Measurements from ENCODE around the gene INTS15.

The INTS15 gene

DNA sequence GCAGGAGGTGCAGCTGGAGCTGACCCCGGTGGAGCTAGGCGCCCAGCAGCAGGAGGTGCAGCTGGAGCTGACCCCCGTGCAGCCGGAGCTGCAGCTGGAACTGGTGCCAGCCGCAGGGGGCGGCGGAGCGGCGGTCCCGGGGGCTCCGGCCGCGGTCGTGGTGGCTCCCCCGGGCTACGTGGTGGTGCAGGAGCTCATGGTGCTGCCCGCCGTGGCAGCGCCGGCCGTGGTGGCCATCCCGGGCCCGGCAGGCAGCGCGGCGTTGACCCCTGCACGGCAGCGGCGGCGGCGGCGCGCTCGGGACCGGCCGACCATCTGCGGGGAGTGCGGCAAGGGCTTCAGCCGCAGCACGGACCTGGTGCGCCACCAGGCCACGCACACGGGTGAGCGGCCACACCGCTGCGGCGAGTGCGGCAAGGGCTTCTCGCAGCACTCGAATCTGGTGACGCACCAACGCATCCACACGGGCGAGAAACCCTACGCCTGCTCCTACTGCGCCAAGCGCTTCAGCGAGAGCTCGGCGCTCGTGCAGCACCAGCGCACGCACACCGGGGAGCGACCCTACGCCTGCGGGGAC is 32.4 kb downstream of the INTS15 start:
- H3K36me3 ChIP-seq (ENCODE audit: control insufficient read depth, insufficient read depth, low read length) = no peaks in the 10 kb centered on the region
- no peak for DNase-seq (ENCODE audit: extremely low read depth, insufficient read length)
- H3K4me3 ChIP-seq (replicated peaks; ENCODE audit: low read depth, low read length) = no peak overlapping the region

DNA sequence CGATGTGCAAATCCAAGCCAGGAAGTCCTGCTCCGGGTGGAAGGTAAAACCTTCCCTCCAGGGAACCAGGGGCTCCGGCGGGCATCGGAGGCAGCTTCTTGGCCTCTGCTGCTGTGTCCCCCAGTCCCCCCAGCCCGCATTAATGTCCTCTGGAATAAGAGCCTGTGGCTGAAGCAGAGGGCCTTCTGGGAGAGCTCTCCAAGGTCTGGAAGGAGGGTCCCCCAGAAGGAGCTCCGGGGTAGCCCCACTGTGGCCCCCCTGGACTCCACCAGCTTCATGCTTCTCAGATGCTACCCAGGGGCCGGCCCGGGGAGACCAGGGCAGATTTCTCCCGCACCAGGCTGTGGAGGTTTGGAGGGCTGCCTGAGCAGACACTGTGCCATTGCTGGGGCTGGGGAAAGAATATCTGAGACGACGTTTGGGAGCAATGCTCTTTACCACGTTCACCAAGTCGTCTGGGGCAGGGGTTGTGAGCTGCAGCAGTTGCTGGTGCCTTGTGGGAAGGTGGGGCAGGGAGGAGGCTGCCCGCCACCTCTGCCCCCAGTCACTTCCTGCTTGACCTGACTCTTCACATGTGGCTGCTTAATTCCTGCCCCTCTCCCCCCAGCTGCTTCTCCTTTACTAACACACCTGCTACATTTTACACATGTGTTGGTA is 33.9 kb downstream of the INTS15 start:
- Histone ChIP-seq H3K4me3 (replicated peaks; ENCODE audit: low read depth, low read length) (no peak overlapping the region), H3K27me3 (replicated peaks; ENCODE audit: control insufficient read depth, insufficient read depth, low read length) (no peaks in the 10 kb centered on the region), H3K36me3 (ENCODE audit: control insufficient read depth, insufficient read depth, low read length) (no peaks in the 10 kb centered on the region)
- no peak for DNase-seq (ENCODE audit: extremely low read depth, insufficient read length)
- TF ChIP-seq, protein P1, sequence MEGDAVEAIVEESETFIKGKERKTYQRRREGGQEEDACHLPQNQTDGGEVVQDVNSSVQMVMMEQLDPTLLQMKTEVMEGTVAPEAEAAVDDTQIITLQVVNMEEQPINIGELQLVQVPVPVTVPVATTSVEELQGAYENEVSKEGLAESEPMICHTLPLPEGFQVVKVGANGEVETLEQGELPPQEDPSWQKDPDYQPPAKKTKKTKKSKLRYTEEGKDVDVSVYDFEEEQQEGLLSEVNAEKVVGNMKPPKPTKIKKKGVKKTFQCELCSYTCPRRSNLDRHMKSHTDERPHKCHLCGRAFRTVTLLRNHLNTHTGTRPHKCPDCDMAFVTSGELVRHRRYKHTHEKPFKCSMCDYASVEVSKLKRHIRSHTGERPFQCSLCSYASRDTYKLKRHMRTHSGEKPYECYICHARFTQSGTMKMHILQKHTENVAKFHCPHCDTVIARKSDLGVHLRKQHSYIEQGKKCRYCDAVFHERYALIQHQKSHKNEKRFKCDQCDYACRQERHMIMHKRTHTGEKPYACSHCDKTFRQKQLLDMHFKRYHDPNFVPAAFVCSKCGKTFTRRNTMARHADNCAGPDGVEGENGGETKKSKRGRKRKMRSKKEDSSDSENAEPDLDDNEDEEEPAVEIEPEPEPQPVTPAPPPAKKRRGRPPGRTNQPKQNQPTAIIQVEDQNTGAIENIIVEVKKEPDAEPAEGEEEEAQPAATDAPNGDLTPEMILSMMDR (IDR thresholded peaks at IDR 0.05; ENCODE audit: insufficient read depth, low read length, poor library complexity, severe bottlenecking) = no peak

More for the DNA sequence above, 32.4 kb downstream of the INTS15 start:
- H3K27me3 ChIP-seq (replicated peaks; ENCODE audit: control insufficient read depth, insufficient read depth, low read length) = no peaks in the 10 kb centered on the region; the same call in 1 of the 2 replicates
- TF ChIP-seq, protein P1 (IDR thresholded peaks at IDR 0.05; ENCODE audit: insufficient read depth, low read length, poor library complexity, severe bottlenecking) = no peak

DNA sequence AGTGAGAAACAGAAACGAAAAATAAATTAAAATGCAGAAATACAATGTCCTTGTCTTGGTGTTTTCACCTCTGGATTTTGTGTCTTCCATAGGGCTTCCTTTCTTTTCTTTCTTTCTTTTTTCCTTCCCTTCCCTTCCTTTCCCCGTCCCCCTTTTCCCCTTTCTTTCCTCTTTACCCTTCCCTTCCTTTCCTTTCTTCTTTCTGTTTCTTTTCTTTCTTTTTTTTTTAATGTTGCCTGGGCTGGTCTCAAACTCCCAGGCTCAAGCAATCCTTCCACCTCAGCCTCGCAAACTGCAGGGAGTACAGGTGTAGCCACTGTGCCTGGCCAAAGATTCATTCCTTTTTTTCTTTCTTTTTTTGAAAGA is 34.4 kb downstream of the INTS15 start:
- H3K4me3 ChIP-seq (replicated peaks; ENCODE audit: low read depth, low read length) = no peak overlapping the region
- H3K36me3 ChIP-seq (ENCODE audit: control insufficient read depth, insufficient read depth, low read length) = no peaks in the 10 kb centered on the region
- TF ChIP-seq, protein P1 (IDR thresholded peaks at IDR 0.05; ENCODE audit: insufficient read depth, low read length, poor library complexity, severe bottlenecking) = no peak
- DNase-seq (ENCODE audit: extremely low read depth, insufficient read length) = no peak
- no peaks in the 10 kb centered on the region for H3K27me3 ChIP-seq (replicated peaks; ENCODE audit: control insufficient read depth, insufficient read depth, low read length)

DNA sequence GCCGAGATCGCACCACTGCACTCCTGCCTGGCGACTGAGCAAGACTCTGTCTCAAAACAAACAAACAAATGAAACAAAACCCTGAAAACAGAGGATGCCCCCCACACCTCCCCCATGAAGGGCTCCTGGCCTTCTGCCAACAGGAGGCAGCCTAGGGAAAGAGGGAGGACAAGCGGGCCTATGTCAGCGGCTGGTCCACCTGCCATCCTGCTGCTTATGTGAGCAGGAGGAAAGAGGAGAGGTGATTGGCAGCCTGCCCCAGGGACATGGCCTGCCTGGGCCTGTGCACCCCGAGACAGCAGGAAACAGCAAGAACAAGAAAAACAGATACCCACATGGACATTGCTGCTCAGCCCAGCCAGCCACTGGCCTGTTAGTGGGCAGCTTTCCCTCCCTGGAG is 38.2 kb downstream of the INTS15 start:
- no peak overlapping the region for H3K4me3 ChIP-seq (replicated peaks; ENCODE audit: low read depth, low read length)
- TF ChIP-seq, protein P1 (IDR thresholded peaks at IDR 0.05; ENCODE audit: insufficient read depth, low read length, poor library complexity, severe bottlenecking) = no peak
- no peak for DNase-seq (ENCODE audit: extremely low read depth, insufficient read length)

DNA sequence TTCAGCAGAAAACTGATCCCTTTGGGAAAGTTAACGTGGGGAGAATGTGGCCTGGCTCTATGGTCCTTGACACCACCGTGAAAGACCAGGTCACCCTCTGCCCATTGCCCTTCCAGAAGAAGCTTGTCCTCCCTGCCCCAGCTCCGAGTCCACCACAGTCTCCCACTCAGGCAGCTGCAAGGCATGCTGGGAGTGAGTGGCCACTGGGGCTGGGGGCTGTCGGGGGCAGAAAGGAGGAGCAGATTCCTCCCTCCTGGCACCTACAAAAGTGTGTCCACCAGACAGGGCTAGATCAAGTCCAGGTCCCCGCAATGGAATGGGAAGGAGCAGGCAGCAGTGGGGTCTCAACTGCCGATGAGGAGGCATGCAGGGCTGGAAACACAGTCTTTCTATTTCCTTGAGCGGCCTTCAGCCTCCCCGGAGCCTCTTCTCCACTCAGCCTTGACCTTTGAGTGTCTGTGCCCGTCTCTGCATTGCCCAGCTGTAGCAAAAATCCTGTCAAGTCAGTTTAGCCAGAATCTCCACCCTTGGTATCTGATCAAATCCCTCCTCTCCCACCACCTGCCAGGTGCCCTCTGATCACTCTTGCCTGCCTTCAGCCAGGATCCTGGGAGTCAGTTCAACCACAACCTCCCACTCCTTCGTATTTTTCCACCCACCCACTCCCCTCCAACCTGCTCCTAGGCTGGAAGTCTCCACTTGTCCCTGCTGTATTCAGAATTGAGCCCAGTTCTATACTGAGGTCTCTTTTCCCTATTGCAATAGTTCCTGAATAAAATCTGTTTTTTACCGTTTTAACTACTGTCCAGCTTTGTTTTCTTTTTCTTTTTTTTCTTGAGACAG is 40.4 kb downstream of the INTS15 start:
- TF ChIP-seq, protein P1 (IDR thresholded peaks at IDR 0.05; ENCODE audit: insufficient read depth, low read length, poor library complexity, severe bottlenecking) = no peak
- DNase-seq (ENCODE audit: extremely low read depth, insufficient read length) = no peak
- H3K36me3 ChIP-seq (ENCODE audit: control insufficient read depth, insufficient read depth, low read length) = no peaks in the 10 kb centered on the region
- H3K4me3 ChIP-seq (replicated peaks; ENCODE audit: low read depth, low read length) = no peak overlapping the region
- H3K27me3 ChIP-seq (replicated peaks; ENCODE audit: control insufficient read depth, insufficient read depth, low read length) = no peaks in the 10 kb centered on the region

More for the DNA sequence above, 38.2 kb downstream of the INTS15 start:
- no peaks in the 10 kb centered on the region for H3K27me3 ChIP-seq (replicated peaks; ENCODE audit: control insufficient read depth, insufficient read depth, low read length)
- H3K36me3 ChIP-seq (ENCODE audit: control insufficient read depth, insufficient read depth, low read length) = no peaks in the 10 kb centered on the region
